Adrenal gland (tissue), 5 donors: ENCODE results near the gene ADAMTS4.

ENCODE experiments used
- CTCF ChIP-seq, 6 experiments: fragments of 450-650 bp in 4 of 6; fragments of 200-600 bp in 2 of 6; sonication (generic) in 1 of 6; IDR thresholded peaks; 1 replicate in 5 of 6; 2 replicates in 1 of 6; pipeline versions ENCODE4 v1.5.1 to v1.8.0; 2016 to 2021; ENCODE audit warnings: antibody characterized with exemption in 6 of 6, mild to moderate bottlenecking in 2 of 6, moderate library complexity in 1 of 6
- POLR2A ChIP-seq, 2 donors: fragments of 450-650 bp; IDR thresholded peaks; one replicate each; pipeline ENCODE4 v1.6.1; 2017; ENCODE audit warnings: antibody characterized with exemption in 2 of 2, mild to moderate bottlenecking in 2 of 2, moderate library complexity in 1 of 2
- donor health status: DM: no; HTN: no; CAD: no.

- TF ChIP-seq CTCF (IDR thresholded peaks at IDR 0.05) (no peak), POLR2A (IDR thresholded peaks at IDR 0.05) (no peak)
Measured at GRCh38 chr1:161162052-161162451, 36.8 kb downstream of the ADAMTS4 start.
